Measurements from ENCODE around the gene DPM2.
A peak's percentile ranks its signal among the peaks of the same experiment; 100 is the strongest.

Gene DPM2

GRCh38 chr9:127916720-127917581 is 20.7 kb downstream of the DPM2 start, which contains the start of gene ST6GALNAC4:
Gene ST6GALNAC4, minus strand, starts transcription at chr9:127917041. Its CDS starts 622 bp downstream, at chr9:127916419.
- peak; percentile 64 to 76 for DNase-seq

- DNase-seq = no peak
Observed at GRCh38 chr9:127915801-127916719, 21.6 kb downstream of the DPM2 start.

GRCh38 chr9:127915325-127915752 is 22.3 kb downstream of the DPM2 start:
- DNase-seq = no peak

- no peak for DNase-seq
Observed at GRCh38 chr9:127913682-127914081, 24.0 kb downstream of the DPM2 start.

GRCh38 chr9:127912882-127913281 is 24.8 kb downstream of the DPM2 start:
- DNase-seq = no peak

GRCh38 chr9:127912296-127912695 is 25.4 kb downstream of the DPM2 start:
- DNase-seq = no peak

GRCh38 chr9:127910613-127911205 is 26.9 kb downstream of the DPM2 start:
- DNase-seq = no peak

- DNase-seq = no peak
Observed at GRCh38 chr9:127909839-127910273, 27.8 kb downstream of the DPM2 start.

GRCh38 chr9:127908660-127908926 is 29.1 kb downstream of the DPM2 start:
- DNase-seq = no peak

GRCh38 chr9:127907867-127908659 is 29.6 kb downstream of the DPM2 start:
- DNase-seq = no peak

- no peak for DNase-seq
Observed at GRCh38 chr9:127905788-127906191, 31.9 kb downstream of the DPM2 start.

- no peak for DNase-seq
Observed at GRCh38 chr9:127905004-127905728, 32.5 kb downstream of the DPM2 start.

GRCh38 chr9:127904561-127905003 is 33.1 kb downstream of the DPM2 start:
- no peak for DNase-seq

GRCh38 chr9:127903557-127904475 is 33.8 kb downstream of the DPM2 start:
- no peak for DNase-seq

- DNase-seq = peak; percentile 38 to 51
Observed at GRCh38 chr9:127899128-127899943, 38.3 kb downstream of the DPM2 start, which contains the start of gene ST6GALNAC6. Gene ST6GALNAC6, minus strand, starts transcription at chr9:127899603. Its CDS starts 1,622 bp downstream, at chr9:127897981.

GRCh38 chr9:127898433-127899127 is 39.1 kb downstream of the DPM2 start:
- DNase-seq = no peak

GRCh38 chr9:127897193-127897692 is 40.4 kb downstream of the DPM2 start:
- no peak for DNase-seq

- DNase-seq = no peak
Observed at GRCh38 chr9:127896395-127897192, 41.1 kb downstream of the DPM2 start.

All from AML-193 (cell line).